Gastroesophageal sphincter (tissue), 3 donors: ENCODE results near the gene MPND.
A peak's percentile ranks its signal among the peaks of the same experiment; 100 is the strongest.

Source experiments
- EP300 ChIP-seq: sonication (generic); formaldehyde crosslinking; IDR thresholded peaks from one replicate; pipeline ENCODE4 v1.6.1; 2017; ENCODE audit warnings: antibody characterized with exemption, mild to moderate bottlenecking
- POLR2A ChIP-seq, 2 donors: fragments of 450-650 bp; IDR thresholded peaks; one replicate each; pipeline ENCODE4 v1.6.1; 2017; ENCODE audit warnings: antibody characterized with exemption in 2 of 2, mild to moderate bottlenecking in 2 of 2, moderate library complexity in 1 of 2
- POLR2AphosphoS5 ChIP-seq: sonication (generic); formaldehyde crosslinking; IDR thresholded peaks from one replicate; pipeline ENCODE4 v1.6.1; 2017; ENCODE audit warnings: antibody characterized with exemption
- TF ChIP-seq, protein P1 (sequence below), 4 experiments: fragments of 200-600 bp in 2 of 4; fragments of 450-650 bp in 2 of 4; sonication (generic) in 1 of 4; IDR thresholded peaks; one replicate each; pipeline ENCODE4 v1.5.1; 2017 to 2019; ENCODE audit warnings: antibody characterized with exemption in 4 of 4, mild to moderate bottlenecking in 2 of 4, moderate library complexity in 2 of 4

DNA sequence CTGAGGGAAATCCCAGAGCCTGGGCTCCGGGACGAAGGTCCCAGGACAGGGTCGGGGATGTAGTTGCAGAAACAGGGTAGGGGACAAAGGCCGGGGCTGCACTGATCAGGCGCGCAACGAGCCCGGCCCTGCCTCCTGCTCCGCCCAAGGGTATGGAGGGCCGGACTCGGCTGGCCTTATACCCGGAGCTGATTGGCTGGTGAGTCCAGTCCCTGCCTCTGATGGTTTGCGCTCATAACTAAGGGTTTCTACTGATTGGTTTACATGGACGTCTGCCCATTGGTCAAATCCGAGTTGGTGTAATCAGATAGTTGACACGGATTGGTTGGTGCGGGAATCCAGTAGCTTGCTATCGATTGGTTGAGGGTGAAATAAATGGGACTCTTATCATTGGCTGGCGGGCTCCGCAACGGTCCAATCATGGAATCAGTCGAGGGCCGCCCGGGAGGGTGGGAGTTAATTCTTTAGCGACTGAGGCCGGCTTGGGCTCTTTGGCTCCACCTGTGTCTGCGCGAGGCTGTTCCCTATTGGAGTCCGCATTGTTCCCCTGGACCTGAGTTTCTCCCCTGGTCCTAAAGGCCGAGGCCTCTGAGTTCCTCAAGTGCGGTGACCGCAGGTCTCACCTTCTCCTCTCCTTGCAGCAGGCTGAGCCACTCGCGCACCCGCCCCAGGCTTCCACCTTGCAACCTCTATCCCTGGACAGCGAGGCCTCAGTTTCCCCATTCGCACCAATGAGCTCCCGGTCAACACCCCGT is 570 bp upstream of the MPND start:
- TF ChIP-seq, protein P1, sequence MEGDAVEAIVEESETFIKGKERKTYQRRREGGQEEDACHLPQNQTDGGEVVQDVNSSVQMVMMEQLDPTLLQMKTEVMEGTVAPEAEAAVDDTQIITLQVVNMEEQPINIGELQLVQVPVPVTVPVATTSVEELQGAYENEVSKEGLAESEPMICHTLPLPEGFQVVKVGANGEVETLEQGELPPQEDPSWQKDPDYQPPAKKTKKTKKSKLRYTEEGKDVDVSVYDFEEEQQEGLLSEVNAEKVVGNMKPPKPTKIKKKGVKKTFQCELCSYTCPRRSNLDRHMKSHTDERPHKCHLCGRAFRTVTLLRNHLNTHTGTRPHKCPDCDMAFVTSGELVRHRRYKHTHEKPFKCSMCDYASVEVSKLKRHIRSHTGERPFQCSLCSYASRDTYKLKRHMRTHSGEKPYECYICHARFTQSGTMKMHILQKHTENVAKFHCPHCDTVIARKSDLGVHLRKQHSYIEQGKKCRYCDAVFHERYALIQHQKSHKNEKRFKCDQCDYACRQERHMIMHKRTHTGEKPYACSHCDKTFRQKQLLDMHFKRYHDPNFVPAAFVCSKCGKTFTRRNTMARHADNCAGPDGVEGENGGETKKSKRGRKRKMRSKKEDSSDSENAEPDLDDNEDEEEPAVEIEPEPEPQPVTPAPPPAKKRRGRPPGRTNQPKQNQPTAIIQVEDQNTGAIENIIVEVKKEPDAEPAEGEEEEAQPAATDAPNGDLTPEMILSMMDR (IDR thresholded peaks at IDR 0.05): peak in 1 of 4 experiments; percentile 23
- no peak for TF ChIP-seq EP300
- peak; percentile 83 to 88 for TF ChIP-seq POLR2A (IDR thresholded peaks at IDR 0.05)
- peak; percentile 83 for TF ChIP-seq POLR2AphosphoS5
